ENCODE results near the gene CPSF6.

The CPSF6 gene

GRCh38 chr12:69241438-69242092, 2.2 kb downstream of the CPSF6 start:
- no peak for DNase-seq
- Histone ChIP-seq H3K4me2 (ENCODE audit: low read depth, low read length) (peak overlapping the region; percentile 99), H4K20me1 (ENCODE audit: insufficient read depth, low read length) (peaks cover 51% of the 10 kb centered on the region), H3K4me3 (ENCODE audit: low read length) (peak overlapping the region; percentile 85), H3K36me3 (replicated peaks; ENCODE audit: insufficient read depth, low read length) (no peaks in the 10 kb centered on the region; the same call in 1 of the 2 replicates), H3F3A (ENCODE audit: insufficient read depth, low read length) (peaks cover 30% of the 10 kb centered on the region), H3K9me3 (replicated peaks; ENCODE audit: insufficient read depth, low read length) (no peaks in the 10 kb centered on the region), H3K79me2 (ENCODE audit: low read length) (peaks cover 67% of the 10 kb centered on the region), H3K27me3 (replicated peaks; ENCODE audit: insufficient read depth, low read length) (no peaks in the 10 kb centered on the region), H3K27ac (ENCODE audit: low read length) (peak overlapping the region; percentile 92; the same call in 1 of the 2 replicates), H2AFZ (ENCODE audit: low read length) (no peak overlapping the region), H3K9ac (ENCODE audit: low read length) (peak overlapping the region; percentile 60; the same call in 1 of the 2 replicates), H3K9me2 (replicated peaks; ENCODE audit: insufficient read depth, low read length) (no peaks in the 10 kb centered on the region), H3K4me1 (ENCODE audit: low read length) (peaks cover 35% of the 10 kb centered on the region)
- TF ChIP-seq EZH2phosphoT487 (IDR thresholded peaks at IDR 0.05; ENCODE audit: low read length) = no peak
- no peak for TF ChIP-seq CTCF (IDR thresholded peaks at IDR 0.05; ENCODE audit: low read length)
- no peak for TF ChIP-seq EZH2 (optimal IDR thresholded peaks at IDR 0.05; ENCODE audit: low read depth, low read length)

- Histone ChIP-seq H3K4me2 (ENCODE audit: low read depth, low read length) (peak overlapping the region; percentile 99), H3K36me3 (replicated peaks; ENCODE audit: insufficient read depth, low read length) (no peaks in the 10 kb centered on the region; the same call in 1 of the 2 replicates), H3K4me1 (ENCODE audit: low read length) (peaks cover 38% of the 10 kb centered on the region), H3K9me3 (replicated peaks; ENCODE audit: insufficient read depth, low read length) (no peaks in the 10 kb centered on the region), H3K27ac (ENCODE audit: low read length) (peak overlapping the region; percentile 57; the same call in 1 of the 2 replicates), H3K27me3 (replicated peaks; ENCODE audit: insufficient read depth, low read length) (no peaks in the 10 kb centered on the region), H4K20me1 (ENCODE audit: insufficient read depth, low read length) (peaks cover 69% of the 10 kb centered on the region), H3K9ac (ENCODE audit: low read length) (peak overlapping the region; percentile 23; the same call in 1 of the 2 replicates), H2AFZ (ENCODE audit: low read length) (no peak overlapping the region), H3F3A (ENCODE audit: insufficient read depth, low read length) (peaks cover 30% of the 10 kb centered on the region), H3K79me2 (ENCODE audit: low read length) (peaks cover 86% of the 10 kb centered on the region), H3K4me3 (ENCODE audit: low read length) (peak overlapping the region; percentile 39), H3K9me2 (replicated peaks; ENCODE audit: insufficient read depth, low read length) (no peaks in the 10 kb centered on the region)
- peak; percentile 87 for DNase-seq
- TF ChIP-seq EZH2 (optimal IDR thresholded peaks at IDR 0.05; ENCODE audit: low read depth, low read length) (no peak), CTCF (IDR thresholded peaks at IDR 0.05; ENCODE audit: low read length) (no peak), EZH2phosphoT487 (IDR thresholded peaks at IDR 0.05; ENCODE audit: low read length) (no peak)
Measured at GRCh38 chr12:69243099-69244084, 4.0 kb downstream of the CPSF6 start.

- Histone ChIP-seq H2AFZ (ENCODE audit: low read length) (no peak overlapping the region), H3K27me3 (replicated peaks; ENCODE audit: insufficient read depth, low read length) (no peaks in the 10 kb centered on the region), H3K9ac (ENCODE audit: low read length) (no peak overlapping the region), H3K36me3 (replicated peaks; ENCODE audit: insufficient read depth, low read length) (0 out of 2 replicates have a peak, but pooled peaks cover 6% of the 10 kb centered on the region), H4K20me1 (ENCODE audit: insufficient read depth, low read length) (peaks cover 84% of the 10 kb centered on the region), H3K4me2 (ENCODE audit: low read depth, low read length) (no peak overlapping the region), H3K4me3 (ENCODE audit: low read length) (no peak overlapping the region), H3K4me1 (ENCODE audit: low read length) (peaks cover 27% of the 10 kb centered on the region), H3K9me3 (replicated peaks; ENCODE audit: insufficient read depth, low read length) (no peaks in the 10 kb centered on the region), H3K9me2 (replicated peaks; ENCODE audit: insufficient read depth, low read length) (no peaks in the 10 kb centered on the region), H3K27ac (ENCODE audit: low read length) (no peak overlapping the region), H3K79me2 (ENCODE audit: low read length) (peaks cover 98% of the 10 kb centered on the region), H3F3A (ENCODE audit: insufficient read depth, low read length) (peaks cover 12% of the 10 kb centered on the region)
- no peak for DNase-seq
- TF ChIP-seq CTCF (IDR thresholded peaks at IDR 0.05; ENCODE audit: low read length) = no peak
- TF ChIP-seq EZH2 (optimal IDR thresholded peaks at IDR 0.05; ENCODE audit: low read depth, low read length) = no peak
Measured at GRCh38 chr12:69247268-69248018, 8.1 kb downstream of the CPSF6 start.
